NCI-H1436 treated with DMSO at 0.1 percent for 48 hours (cell line): Measurements from ENCODE around the gene CNNM3.

ENCODE experiments used
- DNase-seq: peaks from one replicate; lab custom pipeline; 2025; lab: John Stamatoyannopoulos, UW

Gene CNNM3

DNA sequence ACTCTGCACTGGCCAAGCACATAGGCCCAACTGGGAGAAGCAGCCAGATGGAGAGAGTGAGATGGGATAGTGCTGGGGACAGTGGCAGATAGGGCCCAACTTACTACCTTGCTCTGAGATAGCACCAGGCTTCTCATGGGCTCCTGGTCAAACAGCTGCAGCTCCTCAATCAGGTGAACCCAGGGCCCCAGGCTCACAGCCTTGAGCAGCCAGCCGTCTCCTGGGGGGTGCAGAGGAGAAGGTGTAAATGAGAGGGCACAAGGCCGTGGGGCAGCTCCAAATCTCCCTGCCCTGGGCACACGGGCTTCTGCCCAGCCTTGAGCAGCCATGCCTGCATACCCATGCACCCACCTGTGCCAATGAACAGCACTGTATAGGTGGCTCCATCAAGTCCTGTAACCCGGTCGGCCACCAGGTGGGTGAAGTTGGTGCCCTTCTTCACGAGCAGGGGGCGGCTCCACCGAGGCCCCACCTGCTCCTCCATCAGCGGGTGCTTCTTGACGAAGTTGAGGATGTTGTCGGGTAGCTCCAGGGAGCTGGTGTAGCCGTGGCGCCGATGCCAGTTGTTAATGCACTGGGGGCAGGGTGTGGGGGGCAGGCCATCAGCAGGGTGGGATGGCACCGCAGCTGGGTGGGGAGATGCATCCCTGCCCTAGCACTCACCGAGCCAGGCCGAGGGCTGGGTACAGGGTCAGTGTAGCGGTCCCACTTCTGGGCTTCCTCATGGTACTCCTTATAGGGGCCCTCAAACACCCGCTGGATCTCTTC is 47.7 kb downstream of the CNNM3 start:
- no peak for DNase-seq

DNA sequence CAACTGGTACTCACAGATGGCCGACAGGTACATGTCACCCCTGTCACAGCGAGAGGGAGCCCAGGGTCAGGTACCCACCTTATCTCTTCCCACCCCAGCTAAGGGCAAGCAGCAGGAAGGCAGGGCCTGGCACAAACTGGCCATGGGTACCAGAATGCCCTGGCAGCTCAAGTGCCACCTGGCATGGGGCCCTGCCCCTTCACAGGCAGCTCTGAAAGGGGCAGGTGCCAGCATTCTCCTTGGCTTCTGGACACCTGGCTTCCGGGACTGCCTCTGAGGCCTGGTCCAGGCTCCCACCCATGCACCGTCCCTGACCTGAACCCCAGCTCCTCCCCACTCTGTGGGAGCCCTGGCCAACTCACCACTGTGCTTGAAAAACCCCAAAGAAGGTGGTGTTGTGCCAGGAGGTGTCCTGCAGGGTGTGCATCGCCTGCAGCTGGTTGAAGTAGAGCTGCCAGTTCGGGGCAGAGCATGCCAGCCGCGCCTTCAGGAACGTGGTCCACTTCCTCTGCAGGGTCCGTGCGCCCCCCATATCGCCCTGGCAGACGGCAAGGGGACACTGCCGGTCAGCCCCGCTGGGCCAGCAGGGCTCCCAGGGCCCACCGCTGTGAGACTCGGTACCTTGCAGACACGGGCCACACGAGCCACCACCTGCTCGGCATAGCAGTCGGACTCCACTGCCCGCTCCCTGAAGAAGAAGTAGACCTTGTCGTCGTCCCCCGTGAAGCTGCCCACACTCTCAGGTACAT is 48.4 kb downstream of the CNNM3 start:
- DNase-seq = no peak

DNA sequence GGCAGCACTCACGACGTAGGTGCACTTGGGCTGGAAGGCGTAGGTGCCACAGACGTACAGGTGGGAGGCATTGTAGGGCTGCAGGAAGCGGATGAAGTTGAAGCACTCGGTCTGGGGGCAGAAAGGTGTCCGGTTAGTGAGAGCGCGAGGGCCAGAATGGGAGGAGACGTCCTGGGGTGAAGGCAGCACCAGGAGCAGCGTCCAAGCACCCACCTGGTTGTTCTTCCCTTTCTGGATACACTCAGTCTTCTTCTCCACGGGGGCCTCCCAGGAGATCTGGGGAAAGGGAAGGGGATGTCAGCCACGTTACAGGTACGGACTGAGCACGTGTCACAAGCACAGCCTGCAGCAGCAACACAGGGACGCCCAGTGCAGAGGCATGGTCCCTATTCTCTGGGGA is 49.6 kb downstream of the CNNM3 start:
- DNase-seq = no peak

DNA sequence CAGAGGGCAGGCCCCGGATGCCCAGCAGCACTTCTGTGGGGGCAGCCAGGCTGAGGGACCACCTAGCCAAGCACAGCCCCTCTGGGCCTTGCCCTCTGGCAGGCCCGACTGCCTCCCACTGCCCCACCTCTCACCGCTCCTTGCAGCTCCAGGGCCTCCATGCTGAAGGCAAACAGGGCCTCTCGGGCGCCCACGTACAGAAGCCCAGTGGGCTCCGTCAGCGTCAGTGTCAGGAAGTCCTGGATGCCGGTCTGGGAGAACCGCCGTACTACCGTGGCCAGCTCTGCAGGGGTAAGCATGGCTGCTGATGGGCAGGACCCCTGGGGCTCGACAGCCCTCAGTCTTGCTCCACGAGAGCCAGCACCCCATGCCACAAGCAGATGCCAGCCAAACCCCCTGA is 50.1 kb downstream of the CNNM3 start:
- no peak for DNase-seq

DNA sequence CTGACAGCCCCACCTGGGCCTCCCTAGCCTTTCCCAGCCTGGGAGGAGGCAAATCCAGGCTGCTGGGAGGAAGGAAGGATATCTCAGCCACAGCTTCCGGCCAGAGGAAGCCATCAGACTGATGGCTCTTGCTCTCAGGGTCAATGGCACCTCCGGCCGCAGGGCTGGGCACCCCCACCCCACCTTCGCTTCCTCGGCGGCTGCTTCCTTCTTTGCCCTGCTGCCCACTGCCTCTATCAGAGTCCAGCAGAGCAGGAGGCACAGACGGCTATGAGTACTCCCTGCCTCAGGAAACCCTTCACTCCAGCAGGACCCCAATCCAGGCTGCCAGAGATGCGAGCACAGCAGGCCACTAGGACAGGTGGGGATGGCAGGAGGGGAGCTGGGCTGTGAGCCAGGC is 50.5 kb downstream of the CNNM3 start:
- DNase-seq = no peak

DNA sequence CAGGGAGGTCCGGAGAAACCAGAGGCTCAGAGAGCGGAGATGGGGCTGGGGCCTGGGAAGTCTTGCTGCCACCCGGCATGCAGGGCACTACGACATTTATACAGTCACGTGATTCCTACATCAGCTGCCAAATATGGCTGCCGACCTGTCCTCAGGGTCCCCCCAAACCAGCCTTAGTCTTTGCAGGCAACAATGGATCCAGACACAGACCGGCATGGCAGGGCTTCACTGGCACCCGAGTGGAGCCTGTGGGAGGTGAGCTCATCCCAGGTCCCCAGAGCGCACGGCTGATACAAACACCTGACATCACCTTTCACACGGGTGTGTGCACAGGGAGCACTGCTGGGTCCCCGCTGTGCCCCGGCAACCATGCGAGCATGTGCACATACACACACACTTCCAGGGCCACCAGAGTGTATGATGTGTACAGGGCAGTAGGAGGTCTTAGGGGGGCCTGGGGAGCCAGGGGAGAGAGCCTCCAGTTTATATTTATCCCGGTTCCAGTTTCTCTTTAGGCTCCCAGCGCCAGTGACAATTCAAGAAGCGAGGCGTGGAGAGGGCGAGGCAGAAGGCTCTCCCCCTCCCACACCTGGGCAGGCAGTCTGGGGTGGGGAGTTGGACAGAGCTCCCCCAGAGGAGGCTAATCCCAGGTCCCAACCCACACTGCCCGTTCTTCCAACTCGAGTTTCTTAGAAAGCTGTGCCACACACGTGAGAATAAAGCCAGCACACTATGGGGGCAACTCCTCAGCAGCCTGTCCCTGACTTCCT is 51.1 kb downstream of the CNNM3 start:
- DNase-seq = no peak

DNA sequence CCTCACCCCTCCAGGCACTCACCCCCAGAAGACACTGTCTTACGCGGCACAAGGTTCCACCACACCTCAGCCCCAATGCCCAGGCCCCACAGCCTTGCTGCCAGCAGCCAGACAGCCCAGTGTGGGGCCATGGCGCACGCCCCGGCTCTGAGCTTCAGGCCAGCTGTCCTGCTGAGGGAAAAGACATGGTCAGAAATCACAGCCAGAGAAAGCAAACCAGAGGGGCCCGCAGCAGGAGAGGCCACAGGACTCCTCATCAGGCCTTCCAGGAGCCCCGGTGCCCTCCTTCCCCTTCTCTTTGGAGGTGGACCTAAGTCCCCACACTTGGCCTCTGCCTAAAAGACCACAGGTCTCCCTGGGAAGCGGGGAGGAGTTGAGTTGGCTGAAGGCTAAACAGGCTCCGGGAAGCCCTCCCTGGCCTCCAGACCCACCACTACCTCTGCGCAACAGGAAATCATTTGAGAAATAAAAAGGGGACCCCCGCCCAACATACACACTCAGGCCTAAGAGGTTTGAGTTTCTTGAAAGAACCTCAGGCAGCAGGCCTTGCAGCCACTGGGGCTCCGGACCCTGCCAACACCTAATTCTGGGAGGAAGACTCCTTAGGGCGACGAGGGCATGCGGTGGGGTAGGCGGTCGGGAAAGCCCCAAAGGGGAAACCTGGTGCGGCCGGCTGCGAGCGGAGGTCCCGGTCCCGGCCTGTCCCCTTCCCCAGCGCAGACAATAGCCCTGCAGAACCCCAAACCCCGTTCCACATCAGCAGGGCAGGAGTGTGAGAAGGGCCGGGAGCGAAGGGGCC is 51.9 kb downstream of the CNNM3 start:
- DNase-seq = no peak

DNA sequence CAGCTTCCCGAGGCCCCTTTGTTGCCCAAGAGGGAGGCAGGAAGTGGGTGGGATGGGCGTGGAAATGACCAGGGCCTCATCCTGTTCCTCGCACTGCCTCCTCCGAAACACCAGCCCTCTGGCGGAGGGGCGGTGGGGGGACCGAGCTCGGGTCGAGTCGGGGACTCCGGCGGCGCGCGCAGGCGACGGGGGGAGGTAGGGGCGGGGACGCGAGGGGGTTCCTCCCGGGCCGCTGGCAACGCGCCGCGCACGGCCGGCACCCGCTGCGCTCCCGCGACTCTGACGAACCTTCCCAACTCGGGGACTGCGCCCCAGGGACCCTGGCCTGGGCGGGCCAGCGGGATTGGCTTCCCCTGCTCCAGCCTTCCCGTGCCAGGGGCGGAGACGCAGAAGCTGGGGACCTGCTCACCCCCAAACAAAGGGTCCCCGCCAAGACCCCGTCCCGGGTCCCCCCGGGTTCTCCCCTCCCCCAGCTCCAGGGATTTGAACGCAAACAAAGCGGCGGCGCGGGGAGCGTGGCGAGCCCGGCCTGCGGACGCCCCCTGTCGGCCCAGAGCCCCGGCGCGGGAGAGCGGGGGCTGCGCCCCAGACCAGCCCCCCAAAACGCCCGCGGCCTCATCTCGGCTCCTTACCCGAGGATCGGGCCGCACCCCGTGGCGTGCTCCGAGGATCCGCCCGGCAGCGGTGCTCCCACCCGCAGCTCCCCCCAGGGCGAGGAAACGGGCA is 52.6 kb downstream of the CNNM3 start:
- DNase-seq = no peak

DNA sequence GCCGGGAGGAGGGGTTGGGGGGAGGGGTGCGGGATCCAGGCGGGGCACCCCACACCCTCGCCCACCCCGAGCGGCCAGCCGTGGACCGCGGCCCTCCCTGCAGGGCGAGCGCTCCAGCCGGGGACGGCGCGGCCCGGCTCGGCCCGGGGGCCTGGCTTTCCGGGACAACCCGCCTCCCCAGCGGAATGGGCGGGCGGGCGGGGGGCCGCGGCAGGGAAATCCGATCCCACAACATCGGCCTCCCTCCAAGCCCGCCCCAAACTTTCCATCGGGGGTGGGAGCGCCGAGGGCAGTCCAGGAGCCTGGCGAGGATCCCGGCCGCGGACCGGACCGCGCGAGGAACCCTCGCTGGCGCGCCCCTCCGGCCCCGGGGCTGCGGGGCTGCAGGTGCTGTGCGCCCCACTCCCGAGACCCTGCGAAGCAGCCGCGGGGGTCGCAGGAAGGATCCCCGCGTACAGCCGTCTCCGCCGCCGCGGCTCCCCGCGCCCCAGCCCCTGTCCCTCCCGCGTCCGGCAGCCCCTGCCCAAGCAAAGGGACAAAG is 53.3 kb downstream of the CNNM3 start:
- DNase-seq = no peak

DNA sequence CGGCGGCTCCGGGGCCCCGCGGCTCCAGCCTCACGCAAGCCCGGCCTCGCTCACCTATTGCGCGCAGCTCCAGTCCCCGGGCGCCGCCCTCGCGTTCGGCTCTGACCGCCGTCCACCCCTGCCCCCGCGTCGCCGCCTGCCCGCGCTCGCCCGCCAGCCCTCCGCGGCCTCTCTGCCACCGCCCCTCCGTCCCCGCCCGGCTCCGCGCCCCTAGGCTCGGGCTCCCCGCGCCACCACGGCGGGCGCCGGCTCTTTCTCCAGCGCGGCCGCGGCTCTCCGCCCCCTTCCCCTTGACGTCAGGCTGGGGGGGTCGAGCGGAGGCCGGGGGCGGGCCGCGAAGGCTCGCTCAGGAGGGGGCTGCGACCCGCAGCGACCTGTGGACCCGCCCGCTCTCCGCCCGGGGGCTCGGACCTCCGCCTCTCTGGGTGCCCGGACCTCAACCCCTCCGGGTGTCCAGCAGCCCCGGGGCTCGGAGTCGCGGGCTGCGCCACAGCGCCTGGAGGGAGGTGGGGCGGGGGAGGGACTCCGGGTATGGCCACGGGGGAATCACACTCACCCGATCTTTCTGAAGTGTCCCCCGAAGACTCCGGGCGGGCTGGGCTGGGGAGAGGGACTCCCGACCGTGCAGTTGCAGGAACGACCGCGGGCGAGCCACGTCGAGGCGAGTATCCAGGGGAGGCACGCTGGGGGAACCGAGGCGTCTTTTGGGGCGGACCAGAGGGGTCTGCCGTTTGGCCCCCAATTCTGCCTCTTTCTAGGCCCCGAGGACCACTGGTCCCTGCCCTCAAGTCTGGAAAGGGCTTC is 54.0 kb downstream of the CNNM3 start, which contains the start of gene SEMA4C:
TSS of gene SEMA4C (minus strand) at position 259 of the 804 bp plus-strand sequence. CDS start 2,194 bp downstream, outside the sequence.
- DNase-seq = no peak

DNA sequence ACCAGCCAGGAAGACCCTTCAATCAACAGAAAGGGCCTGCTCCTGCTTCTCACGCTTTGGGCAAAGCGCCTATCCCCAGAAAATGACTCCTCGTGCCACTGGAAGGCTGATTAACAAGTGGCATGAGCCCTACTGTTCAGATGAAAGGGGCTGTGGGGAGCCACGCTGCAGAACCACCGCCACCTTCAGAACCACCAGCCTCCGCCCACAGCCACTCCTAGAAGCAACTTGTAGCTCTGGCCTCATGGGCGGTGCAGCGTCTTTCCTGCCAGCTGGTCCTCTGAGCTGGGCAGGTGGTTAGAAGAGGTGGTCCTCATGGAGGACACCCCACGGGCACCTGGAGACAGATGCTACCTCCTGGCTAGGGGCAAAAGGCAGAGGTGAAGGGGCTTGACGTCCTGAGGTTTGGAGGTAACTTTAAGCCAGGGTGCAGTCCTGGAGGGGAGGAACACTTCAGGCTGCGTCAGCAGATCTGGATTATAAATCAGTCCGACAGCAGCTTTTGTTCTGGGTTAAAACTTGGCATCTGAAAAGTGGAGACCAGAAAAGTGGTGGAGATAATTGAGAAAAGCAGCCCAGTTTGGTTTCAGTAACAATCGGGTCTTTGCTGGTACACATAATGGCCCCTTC is 54.7 kb downstream of the CNNM3 start:
- DNase-seq = no peak

DNA sequence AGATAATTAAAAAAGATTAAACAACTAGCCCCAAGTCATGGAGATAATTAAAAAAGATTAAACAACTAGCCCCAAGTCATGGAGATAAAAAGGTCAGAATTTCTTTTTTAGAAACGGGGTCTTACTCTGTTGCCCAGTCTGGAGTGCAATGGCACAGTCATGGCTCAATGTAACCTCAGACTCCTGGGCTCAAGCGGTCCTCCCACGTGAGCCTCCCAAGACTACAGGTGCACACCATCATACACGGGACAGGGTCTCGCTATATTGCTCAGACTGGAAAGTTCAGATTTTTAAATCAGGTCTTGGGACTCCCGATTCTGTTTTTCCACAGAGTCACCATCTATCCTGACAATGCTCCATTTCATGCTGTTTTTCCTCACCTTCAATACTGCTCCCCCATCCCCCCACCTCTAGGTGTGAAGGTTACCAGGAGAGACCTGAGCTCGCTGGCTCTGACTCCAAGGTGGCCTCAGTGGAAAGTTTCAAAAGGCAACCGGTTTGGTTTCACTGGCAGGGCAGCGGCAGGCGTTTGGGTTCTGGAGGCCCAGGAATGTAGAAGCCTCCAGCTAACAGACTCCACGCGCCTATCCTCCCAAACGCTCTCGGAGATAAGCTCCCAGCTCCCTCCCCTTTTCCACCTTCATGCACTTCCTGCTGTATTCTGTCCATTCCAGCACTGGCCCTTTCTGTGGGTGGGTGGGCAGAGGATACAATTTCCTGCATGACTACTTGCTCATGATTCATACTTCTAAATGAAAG is 56.7 kb downstream of the CNNM3 start:
- no peak for DNase-seq

DNA sequence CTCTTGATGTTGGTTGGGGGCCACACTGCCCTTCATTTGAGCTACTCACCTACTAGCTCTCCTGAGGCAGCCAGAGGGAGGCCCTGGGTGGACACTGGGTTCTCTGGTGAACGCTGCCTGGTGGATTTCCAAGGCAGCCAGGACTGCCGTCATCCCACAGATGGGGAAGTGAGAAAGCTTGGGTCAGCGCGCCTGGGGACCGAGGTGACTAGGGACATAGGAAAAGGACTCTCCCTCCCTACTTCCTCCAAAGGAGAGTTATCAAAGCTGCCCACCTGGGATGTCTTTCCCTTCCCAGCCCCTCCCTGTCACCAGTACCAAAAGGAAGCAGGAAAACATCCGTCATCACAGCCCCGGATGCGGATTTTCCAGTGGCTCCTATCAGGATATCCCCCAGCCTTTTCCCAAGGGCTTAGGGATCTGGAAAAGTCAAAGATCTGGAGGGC is 57.6 kb downstream of the CNNM3 start:
- no peak for DNase-seq

DNA sequence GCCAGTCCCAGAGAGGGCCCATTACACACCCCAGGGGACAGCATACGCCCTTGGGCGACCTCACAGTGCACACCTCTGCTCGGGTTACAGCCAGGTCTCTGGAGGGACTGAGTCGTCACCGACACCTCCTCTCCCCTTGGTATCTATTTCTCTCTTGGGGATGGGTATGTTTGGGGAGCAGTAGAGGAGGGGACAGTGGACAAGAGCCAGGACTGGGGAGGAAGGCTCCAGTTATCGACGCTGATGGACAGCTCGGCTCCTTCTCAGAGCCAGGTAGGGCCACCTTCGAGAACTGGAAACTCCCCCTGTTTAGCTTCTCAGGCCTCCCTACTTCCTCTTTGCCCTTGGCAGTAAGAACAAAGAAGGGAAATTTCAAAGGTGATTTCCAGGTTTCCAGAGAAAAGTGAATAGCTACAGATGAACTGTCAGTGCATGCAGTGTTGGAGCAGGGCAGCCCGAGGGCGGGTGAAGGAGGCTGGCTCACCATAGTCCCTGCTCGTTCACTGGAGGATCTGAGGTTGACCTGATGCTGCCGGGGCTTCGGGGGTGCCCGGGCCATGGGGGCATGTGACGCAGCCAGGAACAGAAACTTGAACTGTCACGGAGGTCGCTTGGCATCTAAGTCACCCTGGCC is 58.2 kb downstream of the CNNM3 start:
- DNase-seq = no peak

DNA sequence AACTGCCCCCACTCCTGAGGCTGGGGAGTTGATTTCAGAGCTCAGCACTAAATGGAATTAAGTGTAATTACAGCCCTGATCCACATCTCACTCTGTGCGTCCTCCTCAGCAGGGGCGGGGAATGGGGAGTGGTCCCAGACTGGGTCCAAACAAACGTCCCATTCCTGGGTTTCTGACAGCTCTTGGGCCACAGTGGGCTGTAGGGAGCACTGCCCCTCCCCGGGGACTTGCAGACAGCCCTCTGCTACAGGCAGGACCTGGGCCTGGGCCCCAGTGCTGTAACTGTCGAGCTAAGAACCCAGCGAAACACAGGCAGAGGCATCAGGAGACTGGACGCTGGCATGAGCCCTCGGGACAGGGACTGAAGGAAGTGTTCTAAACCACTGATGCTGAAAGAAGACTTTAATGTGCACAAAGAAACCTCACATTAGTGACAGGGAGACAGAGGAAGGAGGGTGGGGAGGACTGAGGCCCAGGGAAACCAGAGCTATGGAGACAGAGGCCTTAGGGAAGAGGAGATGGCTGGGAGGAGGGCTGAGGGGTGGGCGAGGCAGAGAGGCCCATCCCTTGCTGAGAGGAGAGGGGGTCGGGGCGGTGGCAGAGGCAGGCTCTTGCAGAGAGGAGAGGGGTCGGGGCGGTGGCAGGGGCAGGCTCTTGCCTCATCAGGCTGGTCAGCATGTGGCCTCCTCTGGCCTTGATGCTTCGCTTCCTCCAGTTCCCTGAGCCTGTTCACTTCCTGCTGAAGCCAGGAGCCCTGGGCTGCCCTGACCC is 59.6 kb downstream of the CNNM3 start:
- no peak for DNase-seq

DNA sequence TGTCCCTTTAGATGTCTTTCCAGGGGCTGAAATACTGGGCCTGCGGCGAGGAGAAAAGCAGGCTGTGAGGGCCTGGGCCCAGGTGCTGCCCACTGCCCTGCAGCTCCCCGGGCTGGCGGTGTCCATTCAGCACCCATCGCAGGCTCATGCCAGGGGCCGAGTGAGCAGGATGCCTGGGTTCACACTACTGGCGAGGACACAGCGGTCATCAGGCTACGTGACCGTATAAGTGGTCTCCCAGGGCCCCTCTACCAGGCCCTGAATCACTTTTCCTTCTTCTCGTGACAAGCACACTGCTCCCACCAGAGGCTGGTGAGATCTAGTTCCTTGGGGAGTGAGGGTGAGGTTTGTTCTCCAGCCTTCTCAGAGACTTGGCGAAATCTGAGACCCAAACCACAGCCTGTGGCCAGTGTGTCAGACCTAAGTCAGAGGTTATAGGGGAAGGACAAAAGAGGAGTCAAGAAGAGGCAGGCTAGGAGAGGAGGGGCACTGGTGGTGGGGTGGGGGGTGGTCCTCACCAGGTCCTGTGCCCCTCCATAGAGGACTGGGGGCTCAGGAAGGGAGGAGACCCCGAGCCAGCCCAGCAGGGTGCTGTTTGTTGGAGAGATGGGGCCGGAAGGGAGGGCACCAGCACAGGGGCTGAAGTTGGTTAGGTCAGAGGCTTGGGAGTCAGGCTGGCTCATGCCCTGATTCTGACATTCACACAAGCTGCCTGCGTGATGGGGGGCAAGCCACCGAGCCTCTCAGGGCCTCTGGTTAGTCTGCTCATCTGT is 60.4 kb downstream of the CNNM3 start:
- no peak for DNase-seq

DNA sequence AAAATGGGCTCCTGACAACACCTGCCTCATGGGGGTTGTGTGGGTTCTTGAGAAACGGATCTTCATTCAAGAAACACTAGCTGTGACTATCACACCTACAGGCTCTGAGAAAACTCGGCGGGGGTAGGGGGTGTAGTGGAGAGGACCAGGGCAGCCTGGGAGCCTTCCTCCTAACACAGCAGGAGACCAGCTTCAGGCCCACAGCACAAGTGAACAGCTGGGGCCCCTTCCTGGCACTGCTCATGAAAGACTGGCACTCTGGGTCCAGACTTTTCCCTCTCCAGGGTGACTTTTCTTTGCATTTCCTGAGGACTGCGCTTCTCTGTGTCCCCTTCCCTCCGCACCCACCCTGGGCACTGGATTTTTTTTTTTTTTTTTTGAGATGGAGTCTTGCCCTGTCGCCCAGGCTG is 61.0 kb downstream of the CNNM3 start:
- no peak for DNase-seq
